ENCODE data around the gene HSPBP1. TPM values are rescaled to one million over a fixed set of nuclear protein-coding genes. Genes with fewer than 3 reads are reported as not detected.

HSPBP1 gene
- total and polyA plus RNA-seq, 9 of the 15 experiments (the other 6 are each of a cell fraction or from before 2014, with no cell fraction given) = 0.83 to 81.3 (median 21.8) TPM

DNA sequence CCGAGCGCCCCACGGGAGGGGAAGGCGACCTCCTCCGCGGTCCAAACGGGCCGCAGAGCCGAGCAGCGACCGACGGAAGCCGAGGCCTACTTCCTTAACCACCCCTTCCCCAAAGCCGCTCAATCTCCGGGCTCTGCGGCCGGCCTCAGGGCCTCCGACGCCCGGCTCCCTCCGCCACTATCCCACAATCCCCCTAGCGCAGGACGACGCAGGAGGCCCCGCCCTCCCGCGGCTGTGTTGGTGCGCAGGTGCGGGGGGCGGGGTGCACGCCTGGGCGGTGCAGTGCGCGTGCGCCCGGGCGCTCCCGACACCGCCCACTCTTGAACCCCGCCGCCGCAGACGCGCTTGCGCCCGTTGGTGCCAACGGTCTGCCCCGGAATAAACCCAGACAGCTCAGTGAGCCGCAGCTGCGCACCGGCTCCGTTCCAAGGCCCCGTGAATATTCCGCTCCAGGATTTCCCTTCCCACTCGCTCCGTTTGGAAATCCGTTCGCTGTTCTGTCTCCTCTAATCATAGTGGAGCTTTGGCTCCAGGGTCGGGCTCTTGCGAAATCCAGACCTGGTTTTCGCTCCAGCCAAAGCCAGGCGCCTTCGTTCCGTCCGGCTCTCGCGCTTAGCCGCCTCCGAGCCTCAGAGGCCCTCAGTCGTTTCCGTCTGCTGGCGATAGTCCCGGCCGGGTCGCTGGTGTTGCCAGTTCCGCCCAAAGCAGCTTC is 20.9 kb downstream of the HSPBP1 start, which contains the start of gene PPP6R1 (continued):
- TF ChIP-seq, protein P1, sequence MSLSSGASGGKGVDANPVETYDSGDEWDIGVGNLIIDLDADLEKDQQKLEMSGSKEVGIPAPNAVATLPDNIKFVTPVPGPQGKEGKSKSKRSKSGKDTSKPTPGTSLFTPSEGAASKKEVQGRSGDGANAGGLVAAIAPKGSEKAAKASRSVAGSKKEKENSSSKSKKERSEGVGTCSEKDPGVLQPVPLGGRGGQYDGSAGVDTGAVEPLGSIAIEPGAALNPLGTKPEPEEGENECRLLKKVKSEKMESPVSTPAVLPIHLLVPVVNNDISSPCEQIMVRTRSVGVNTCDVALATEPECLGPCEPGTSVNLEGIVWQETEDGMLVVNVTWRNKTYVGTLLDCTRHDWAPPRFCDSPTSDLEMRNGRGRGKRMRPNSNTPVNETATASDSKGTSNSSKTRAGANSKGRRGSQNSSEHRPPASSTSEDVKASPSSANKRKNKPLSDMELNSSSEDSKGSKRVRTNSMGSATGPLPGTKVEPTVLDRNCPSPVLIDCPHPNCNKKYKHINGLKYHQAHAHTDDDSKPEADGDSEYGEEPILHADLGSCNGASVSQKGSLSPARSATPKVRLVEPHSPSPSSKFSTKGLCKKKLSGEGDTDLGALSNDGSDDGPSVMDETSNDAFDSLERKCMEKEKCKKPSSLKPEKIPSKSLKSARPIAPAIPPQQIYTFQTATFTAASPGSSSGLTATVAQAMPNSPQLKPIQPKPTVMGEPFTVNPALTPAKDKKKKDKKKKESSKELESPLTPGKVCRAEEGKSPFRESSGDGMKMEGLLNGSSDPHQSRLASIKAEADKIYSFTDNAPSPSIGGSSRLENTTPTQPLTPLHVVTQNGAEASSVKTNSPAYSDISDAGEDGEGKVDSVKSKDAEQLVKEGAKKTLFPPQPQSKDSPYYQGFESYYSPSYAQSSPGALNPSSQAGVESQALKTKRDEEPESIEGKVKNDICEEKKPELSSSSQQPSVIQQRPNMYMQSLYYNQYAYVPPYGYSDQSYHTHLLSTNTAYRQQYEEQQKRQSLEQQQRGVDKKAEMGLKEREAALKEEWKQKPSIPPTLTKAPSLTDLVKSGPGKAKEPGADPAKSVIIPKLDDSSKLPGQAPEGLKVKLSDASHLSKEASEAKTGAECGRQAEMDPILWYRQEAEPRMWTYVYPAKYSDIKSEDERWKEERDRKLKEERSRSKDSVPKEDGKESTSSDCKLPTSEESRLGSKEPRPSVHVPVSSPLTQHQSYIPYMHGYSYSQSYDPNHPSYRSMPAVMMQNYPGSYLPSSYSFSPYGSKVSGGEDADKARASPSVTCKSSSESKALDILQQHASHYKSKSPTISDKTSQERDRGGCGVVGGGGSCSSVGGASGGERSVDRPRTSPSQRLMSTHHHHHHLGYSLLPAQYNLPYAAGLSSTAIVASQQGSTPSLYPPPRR (CRISPR knock-in tag; IDR thresholded peaks at IDR 0.05; ENCODE audit: borderline replicate concordance) = 0 out of 2 replicates have a peak, but pooled peaks have one; percentile 32
- peak; percentile 90 for TF ChIP-seq JUND (IDR thresholded peaks at IDR 0.05; ENCODE audit: borderline replicate concordance, low read depth, low read length)
- peak; percentile 85; the same call in 1 of the 3 replicates for TF ChIP-seq JUND (tag; IDR thresholded peaks at IDR 0.05; ENCODE audit: borderline replicate concordance, low read depth, low read length)
- peak; percentile 98 for TF ChIP-seq SP1 (CRISPR knock-in tag; IDR thresholded peaks at IDR 0.05)
- TF ChIP-seq SRSF7 (optimal IDR thresholded peaks at IDR 0.05; ENCODE audit: low read depth, low read length) = no peak
- no peak for TF ChIP-seq ZNF121 (CRISPR knock-in tag; conservative IDR thresholded peaks at IDR 0.05)
- TF ChIP-seq, protein P2, sequence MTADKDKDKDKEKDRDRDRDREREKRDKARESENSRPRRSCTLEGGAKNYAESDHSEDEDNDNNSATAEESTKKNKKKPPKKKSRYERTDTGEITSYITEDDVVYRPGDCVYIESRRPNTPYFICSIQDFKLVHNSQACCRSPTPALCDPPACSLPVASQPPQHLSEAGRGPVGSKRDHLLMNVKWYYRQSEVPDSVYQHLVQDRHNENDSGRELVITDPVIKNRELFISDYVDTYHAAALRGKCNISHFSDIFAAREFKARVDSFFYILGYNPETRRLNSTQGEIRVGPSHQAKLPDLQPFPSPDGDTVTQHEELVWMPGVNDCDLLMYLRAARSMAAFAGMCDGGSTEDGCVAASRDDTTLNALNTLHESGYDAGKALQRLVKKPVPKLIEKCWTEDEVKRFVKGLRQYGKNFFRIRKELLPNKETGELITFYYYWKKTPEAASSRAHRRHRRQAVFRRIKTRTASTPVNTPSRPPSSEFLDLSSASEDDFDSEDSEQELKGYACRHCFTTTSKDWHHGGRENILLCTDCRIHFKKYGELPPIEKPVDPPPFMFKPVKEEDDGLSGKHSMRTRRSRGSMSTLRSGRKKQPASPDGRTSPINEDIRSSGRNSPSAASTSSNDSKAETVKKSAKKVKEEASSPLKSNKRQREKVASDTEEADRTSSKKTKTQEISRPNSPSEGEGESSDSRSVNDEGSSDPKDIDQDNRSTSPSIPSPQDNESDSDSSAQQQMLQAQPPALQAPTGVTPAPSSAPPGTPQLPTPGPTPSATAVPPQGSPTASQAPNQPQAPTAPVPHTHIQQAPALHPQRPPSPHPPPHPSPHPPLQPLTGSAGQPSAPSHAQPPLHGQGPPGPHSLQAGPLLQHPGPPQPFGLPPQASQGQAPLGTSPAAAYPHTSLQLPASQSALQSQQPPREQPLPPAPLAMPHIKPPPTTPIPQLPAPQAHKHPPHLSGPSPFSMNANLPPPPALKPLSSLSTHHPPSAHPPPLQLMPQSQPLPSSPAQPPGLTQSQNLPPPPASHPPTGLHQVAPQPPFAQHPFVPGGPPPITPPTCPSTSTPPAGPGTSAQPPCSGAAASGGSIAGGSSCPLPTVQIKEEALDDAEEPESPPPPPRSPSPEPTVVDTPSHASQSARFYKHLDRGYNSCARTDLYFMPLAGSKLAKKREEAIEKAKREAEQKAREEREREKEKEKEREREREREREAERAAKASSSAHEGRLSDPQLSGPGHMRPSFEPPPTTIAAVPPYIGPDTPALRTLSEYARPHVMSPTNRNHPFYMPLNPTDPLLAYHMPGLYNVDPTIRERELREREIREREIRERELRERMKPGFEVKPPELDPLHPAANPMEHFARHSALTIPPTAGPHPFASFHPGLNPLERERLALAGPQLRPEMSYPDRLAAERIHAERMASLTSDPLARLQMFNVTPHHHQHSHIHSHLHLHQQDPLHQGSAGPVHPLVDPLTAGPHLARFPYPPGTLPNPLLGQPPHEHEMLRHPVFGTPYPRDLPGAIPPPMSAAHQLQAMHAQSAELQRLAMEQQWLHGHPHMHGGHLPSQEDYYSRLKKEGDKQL (CRISPR knock-in tag; IDR thresholded peaks at IDR 0.05; ENCODE audit: borderline replicate concordance) = no peak; the same call in 1 of the 2 replicates
- TF ChIP-seq FOXJ3 (CRISPR knock-in tag; IDR thresholded peaks at IDR 0.05) = no peak
- TF ChIP-seq CHD2 (IDR thresholded peaks at IDR 0.05; ENCODE audit: low read depth, low read length) = peak; percentile 22; the same call in 1 of the 2 replicates
- no peak for TF ChIP-seq JUNB (CRISPR knock-in tag; conservative IDR thresholded peaks at IDR 0.05)
- no peak for TF ChIP-seq ASH1L (IDR thresholded peaks at IDR 0.05; ENCODE audit: borderline replicate concordance, low read depth, partially characterized antibody)
- TF ChIP-seq ZNF717 (CRISPR knock-in tag; IDR thresholded peaks at IDR 0.05) = no peak
- no peak for TF ChIP-seq ZNF699 (CRISPR knock-in tag; IDR thresholded peaks at IDR 0.05; ENCODE audit: insufficient replicate concordance)
- TF ChIP-seq CBX1 (IDR thresholded peaks at IDR 0.05; ENCODE audit: low read depth) = peak; percentile 75
- no peak for TF ChIP-seq SLC30A9 (CRISPR knock-in tag; IDR thresholded peaks at IDR 0.05)
- no peak for TF ChIP-seq KAT2B (IDR thresholded peaks at IDR 0.05; ENCODE audit: low read depth, low read length)
- peak; percentile 85 for TF ChIP-seq HNRNPLL (IDR thresholded peaks at IDR 0.05; ENCODE audit: low read depth, low read length, poor library complexity, severe bottlenecking)
